ENCODE data around the gene SYT7.

SYT7 gene

GRCh38 chr11:61499816-61500491 lies 80.9 kb downstream of the SYT7 start:
- H3K4me1 ChIP-seq (ENCODE audit: control insufficient read depth, insufficient read depth, low read length) = no peaks in the 10 kb centered on the region
- H3K27ac ChIP-seq (ENCODE audit: extremely low read depth, low read depth, low read length) = no peak overlapping the region
- TF ChIP-seq ZNF114 (tag by site-specific recombination; IDR thresholded peaks at IDR 0.05) (no peak), ZNF501 (tag by site-specific recombination; IDR thresholded peaks at IDR 0.05) (no peak), OSR2 (tag by site-specific recombination; IDR thresholded peaks at IDR 0.05) (no peak), ZNF560 (tag by site-specific recombination; IDR thresholded peaks at IDR 0.05; ENCODE audit: borderline replicate concordance) (no peak), ZNF449 (tag by site-specific recombination; IDR thresholded peaks at IDR 0.05) (no peak), ZNF785 (tag by site-specific recombination; IDR thresholded peaks at IDR 0.05) (no peak), ZNF704 (tag by site-specific recombination; IDR thresholded peaks at IDR 0.05) (no peak), ZNF585B (tag by site-specific recombination; IDR thresholded peaks at IDR 0.05) (no peak), ZNF488 (tag by site-specific recombination; IDR thresholded peaks at IDR 0.05) (no peak)
- no peaks in the 10 kb centered on the region for H3K36me3 ChIP-seq (ENCODE audit: control insufficient read depth in 2 of 2, insufficient read depth in 1 of 2, low read length in 2 of 2)
- no peak overlapping the region for H3K4me3 ChIP-seq (ENCODE audit: low read depth, low read length)
- ChIA-PET POLR2A (no interaction called here), CTCF (interaction anchor here (0.5 to 1.6 kb wide), 8 partner anchors 9 to 555 kb away, joined by 3 to 6 read pairs (median 4); partner anchors contain the start of gene LRRC10B)
- H3K9me3 ChIP-seq (ENCODE audit: control insufficient read depth, insufficient read depth, low read depth, low read length) = no peaks in the 10 kb centered on the region

- no peak overlapping the region for H3K27ac ChIP-seq (ENCODE audit: extremely low read depth, low read depth, low read length)
- no peaks in the 10 kb centered on the region for H3K9me3 ChIP-seq (ENCODE audit: control insufficient read depth, insufficient read depth, low read depth, low read length)
- no peak overlapping the region for H3K4me3 ChIP-seq (ENCODE audit: low read depth, low read length)
- no peaks in the 10 kb centered on the region for H3K4me1 ChIP-seq (ENCODE audit: control insufficient read depth, insufficient read depth, low read length)
- no peaks in the 10 kb centered on the region for H3K36me3 ChIP-seq (ENCODE audit: control insufficient read depth in 2 of 2, insufficient read depth in 1 of 2, low read length in 2 of 2)
- no peak for TF ChIP-seq ZNF433 (tag by site-specific recombination; IDR thresholded peaks at IDR 0.05; ENCODE audit: low read depth)
- TF ChIP-seq MEIS1 (CRISPR knock-in tag; IDR thresholded peaks at IDR 0.05; ENCODE audit: borderline replicate concordance) = no peak
- 0 out of 2 replicates have a peak, but pooled peaks have one; percentile 20 for TF ChIP-seq ZFHX2 (tag by site-specific recombination; conservative IDR thresholded peaks at IDR 0.05)
- ChIA-PET CTCF (interaction anchor here (1.6 kb wide), 2 partner anchors 16 to 18 kb away, joined by 6 read pairs; no protein-coding TSS in a partner anchor), POLR2A (no interaction called here)
These were observed 82.0 kb downstream of the SYT7 start for GRCh38 chr11:61498767-61499341.

- Histone ChIP-seq H3K9me3 (ENCODE audit: control insufficient read depth, insufficient read depth, low read depth, low read length) (no peaks in the 10 kb centered on the region), H3K4me1 (ENCODE audit: control insufficient read depth, insufficient read depth, low read length) (no peaks in the 10 kb centered on the region), H3K27ac (ENCODE audit: extremely low read depth, low read depth, low read length) (no peak overlapping the region), H3K4me3 (ENCODE audit: low read depth, low read length) (no peak overlapping the region), H3K36me3 (ENCODE audit: control insufficient read depth in 2 of 2, insufficient read depth in 1 of 2, low read length in 2 of 2) (no peaks in the 10 kb centered on the region)
- POLR2A ChIA-PET = no interaction called here
- CTCF ChIA-PET = interaction anchor here (0.7 to 1.6 kb wide), 2 partner anchors 15 to 19 kb away, joined by 3 to 6 read pairs; no protein-coding TSS in a partner anchor
- TF ChIP-seq ZNF114 (tag by site-specific recombination; IDR thresholded peaks at IDR 0.05) (no peak), ZBTB49 (tag by site-specific recombination; IDR thresholded peaks at IDR 0.05; ENCODE audit: low read depth) (no peak), PRDM1 (tag by site-specific recombination; IDR thresholded peaks at IDR 0.05) (no peak), ZNF664 (tag by site-specific recombination; IDR thresholded peaks at IDR 0.05) (no peak), MZF1 (tag by site-specific recombination; IDR thresholded peaks at IDR 0.05; ENCODE audit: borderline replicate concordance) (no peak), ZBTB17 (tag by site-specific recombination; IDR thresholded peaks at IDR 0.05) (no peak), ZNF148 (tag by site-specific recombination; IDR thresholded peaks at IDR 0.05; ENCODE audit: borderline replicate concordance) (no peak), ZNF26 (tag by site-specific recombination; IDR thresholded peaks at IDR 0.05) (no peak), ZNF292 (tag by site-specific recombination; IDR thresholded peaks at IDR 0.05; ENCODE audit: borderline replicate concordance, low read depth) (no peak)
These were observed 83.0 kb downstream of the SYT7 start for GRCh38 chr11:61497876-61498275.
